Mesenteric fat pad (tissue), 1 donor: ENCODE measurements around the gene NDUFB10. TPM values are rescaled to one million over a fixed set of nuclear protein-coding genes. Genes with fewer than 3 reads are reported as not detected.
A peak's percentile ranks its signal among the peaks of the same experiment; 100 is the strongest.
"Not testable (repeated sequence)": the region's sequence is repeated elsewhere in the genome, so short reads cannot be mapped to it uniquely, and the experiment has no call there.

ENCODE experiments used
- DNase-seq: peaks from one replicate; pipeline ENCODE4 v3.0.0-alpha.2; 2020; ENCODE audit warnings: low spot score
- total RNA-seq: library from RNA; stranded (reverse); fragmentation: NEBNext Ultra II Directional; extraction: Animal tissue kit (Norgen Biotek cat#: 25700); gene quantifications from one replicate; pipeline ENCODE4 v1.2.1, GENCODE V29; 2021
- donor health status: DM: yes; HTN: yes; CAD: no.

NDUFB10 gene
- total RNA-seq, 1 donor from 2014 or later, result 126 TPM

- no peak for DNase-seq
These were observed 35.9 kb upstream of the NDUFB10 start for GRCh38 chr16:1923299-1924034.

DNA sequence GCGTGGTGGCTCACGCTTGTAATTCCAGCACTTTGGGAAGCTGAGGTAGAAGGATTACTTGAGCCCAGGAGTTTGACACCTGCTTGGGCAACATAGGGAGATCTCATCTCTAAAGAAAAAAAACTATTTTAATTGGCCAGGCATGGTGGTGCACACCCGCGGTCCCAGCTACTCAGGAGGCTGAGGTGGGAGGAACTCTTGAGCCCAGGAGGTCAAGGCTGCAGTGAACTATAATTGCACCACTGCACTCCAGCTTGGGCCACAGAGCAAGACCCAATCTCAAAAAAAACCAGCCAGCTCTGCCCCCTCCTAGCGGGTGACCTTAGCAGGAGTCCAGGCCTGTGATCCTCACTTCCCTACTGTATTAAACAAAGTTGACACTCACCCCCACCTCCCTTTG lies 35.2 kb upstream of the NDUFB10 start:
- DNase-seq, result no peak

GRCh38 chr16:1926271-1926670 lies 33.1 kb upstream of the NDUFB10 start:
- DNase-seq, result no peak

DNA sequence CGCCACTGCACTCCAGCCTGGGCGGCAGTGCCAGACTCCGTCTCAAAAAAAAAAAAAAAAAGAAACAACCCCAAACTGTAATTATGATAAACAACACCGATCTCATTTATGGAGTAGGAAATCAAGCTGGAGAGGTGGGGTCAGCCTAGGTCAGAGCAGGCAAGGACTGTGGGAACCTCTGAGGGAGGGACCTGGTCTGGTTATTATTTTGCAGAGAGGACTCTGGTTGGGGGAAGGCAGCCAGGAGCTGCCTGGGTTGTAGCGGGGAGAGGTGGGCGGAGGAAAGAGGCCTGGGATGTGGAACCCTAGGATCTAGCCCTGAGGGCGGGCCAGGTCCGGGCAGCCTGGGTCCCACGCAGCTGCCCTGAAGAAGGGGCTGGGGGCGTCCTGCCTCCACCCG lies 30.2 kb upstream of the NDUFB10 start:
- no peak for DNase-seq

DNA sequence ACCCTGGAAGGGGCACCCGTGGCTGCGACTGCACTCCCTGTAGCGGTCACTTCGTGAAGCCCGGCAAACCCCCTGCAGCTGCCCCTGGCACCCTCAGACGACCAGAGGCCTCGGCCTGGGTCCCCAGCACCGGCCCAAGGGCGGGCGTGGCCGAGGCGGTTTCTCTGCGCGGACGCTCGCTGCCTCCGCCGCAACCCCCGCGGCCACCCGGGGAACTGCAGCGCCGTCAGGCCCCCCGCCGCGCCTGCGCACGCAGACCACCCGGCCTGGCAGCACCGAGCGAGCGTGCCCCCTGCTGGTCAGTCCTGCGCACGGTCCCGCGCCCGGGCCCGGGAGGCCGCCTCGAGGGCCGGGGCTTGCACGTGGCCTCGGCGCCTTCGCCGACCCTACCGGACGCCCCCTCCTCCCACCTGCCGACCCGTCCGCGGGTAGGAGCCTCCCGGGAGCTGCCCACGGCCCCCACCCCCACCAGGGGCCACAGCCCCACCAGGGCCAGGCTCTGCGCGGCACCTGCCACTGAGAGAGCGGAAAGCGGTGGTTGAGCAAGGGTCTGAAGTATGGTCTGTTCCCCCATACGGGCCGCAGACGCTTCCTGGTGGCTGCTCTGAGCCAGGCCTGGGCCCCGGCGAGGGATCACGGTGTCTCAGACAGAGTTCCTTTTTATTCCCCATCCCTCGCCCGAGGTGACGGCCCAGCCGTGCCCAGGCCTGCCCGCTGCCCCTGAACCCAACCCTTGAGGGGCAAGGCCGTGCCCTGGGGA lies 29.6 kb upstream of the NDUFB10 start:
- peak; percentile 98 for DNase-seq

DNA sequence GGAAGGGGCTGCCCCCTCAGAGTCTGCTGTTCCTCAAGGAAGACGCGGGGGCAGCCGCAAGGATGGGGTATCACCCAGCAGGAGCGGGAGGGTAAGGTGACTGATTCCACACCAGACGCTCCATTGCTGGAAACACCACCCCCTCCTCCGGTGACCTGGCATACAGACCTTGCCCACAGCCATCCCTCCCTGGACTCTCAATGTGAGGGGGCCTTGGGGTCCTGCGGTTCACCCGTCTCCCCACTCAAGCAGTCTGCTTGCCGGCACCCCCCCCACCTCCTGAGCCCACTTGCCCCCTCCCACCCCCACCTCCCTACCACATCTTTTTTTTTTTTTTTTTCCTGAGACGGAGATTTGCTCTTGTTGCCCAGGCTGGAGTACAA lies 29.0 kb upstream of the NDUFB10 start:
- no peak for DNase-seq

GRCh38 chr16:1932050-1933028 lies 27.0 kb upstream of the NDUFB10 start:
- DNase-seq, result no peak

DNA sequence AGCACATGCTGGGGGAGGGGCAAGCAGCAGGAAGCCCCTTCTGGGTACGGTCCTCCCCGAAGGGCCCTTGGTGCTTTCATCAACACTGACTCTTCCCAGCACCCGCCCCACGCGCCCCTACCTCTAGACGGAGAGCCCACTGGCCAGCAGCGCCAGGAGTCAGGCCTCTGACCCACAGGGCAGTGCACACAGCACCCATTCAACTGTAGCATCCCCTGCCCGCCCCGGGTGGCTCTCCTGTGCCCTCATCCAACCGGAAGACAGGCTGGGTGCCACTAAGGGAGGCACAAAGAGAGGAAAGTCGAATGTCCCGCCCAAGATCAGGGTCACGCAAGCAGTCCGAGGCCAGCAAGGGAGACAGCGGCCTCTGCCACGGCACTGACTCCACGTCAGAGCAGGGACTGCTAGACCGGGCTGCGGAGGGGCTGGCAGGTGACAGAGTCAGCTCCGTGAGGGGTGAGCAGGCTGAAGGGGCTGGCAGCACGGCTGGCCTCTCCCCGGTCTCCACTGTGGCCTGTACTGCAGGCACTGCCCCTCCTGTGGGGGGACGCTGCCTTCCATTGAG lies 26.2 kb upstream of the NDUFB10 start:
- no peak for DNase-seq

DNA sequence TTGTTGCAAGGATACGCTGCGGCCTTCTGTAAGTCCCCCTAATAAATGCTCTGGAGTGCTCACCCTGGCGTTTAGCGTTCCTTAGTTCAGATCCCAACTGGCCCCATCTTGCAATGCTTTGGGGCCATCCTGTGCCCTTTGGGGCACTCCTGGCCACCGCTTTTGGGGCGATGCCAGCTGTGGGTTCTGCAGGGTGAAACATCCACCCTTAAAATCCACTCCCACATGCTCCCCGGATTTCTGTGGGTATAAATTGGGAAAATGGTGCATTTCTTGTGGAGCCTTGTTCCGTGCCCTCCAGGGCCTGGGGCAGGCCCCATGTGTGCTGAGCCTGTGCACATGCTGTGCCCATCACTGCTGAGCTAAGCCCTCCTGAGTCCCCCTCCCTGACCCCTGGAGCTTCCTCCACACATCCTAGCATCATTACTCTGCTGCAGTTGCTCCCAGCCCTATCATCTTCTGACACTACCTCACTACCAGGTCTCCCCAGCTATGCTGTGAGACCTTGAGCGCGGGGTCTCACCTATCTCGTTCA lies 22.3 kb upstream of the NDUFB10 start:
- no peak for DNase-seq

GRCh38 chr16:1938316-1938715 lies 21.0 kb upstream of the NDUFB10 start:
- no peak for DNase-seq

GRCh38 chr16:1938910-1939309 lies 20.4 kb upstream of the NDUFB10 start:
- no peak for DNase-seq

DNA sequence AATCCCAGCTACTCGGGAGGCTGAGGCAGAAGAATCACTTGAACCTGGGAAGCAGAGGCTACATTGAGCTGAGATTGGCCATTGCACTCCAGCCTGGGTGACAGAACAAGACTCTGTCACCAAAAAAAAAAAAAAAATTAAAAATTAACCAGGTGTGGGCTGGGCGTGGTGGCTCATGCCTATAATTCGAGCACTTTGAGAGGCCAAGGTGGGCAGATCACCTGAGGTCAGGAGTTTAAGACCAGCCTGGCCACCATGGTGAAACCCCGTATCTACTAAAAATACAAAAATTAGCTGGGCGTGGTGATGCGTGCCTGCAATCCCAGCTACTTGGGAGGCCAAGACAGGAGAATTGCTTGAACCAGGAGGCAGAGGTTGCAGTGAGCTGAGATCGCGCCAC lies 19.5 kb upstream of the NDUFB10 start:
- not testable (repeated sequence) for DNase-seq

DNA sequence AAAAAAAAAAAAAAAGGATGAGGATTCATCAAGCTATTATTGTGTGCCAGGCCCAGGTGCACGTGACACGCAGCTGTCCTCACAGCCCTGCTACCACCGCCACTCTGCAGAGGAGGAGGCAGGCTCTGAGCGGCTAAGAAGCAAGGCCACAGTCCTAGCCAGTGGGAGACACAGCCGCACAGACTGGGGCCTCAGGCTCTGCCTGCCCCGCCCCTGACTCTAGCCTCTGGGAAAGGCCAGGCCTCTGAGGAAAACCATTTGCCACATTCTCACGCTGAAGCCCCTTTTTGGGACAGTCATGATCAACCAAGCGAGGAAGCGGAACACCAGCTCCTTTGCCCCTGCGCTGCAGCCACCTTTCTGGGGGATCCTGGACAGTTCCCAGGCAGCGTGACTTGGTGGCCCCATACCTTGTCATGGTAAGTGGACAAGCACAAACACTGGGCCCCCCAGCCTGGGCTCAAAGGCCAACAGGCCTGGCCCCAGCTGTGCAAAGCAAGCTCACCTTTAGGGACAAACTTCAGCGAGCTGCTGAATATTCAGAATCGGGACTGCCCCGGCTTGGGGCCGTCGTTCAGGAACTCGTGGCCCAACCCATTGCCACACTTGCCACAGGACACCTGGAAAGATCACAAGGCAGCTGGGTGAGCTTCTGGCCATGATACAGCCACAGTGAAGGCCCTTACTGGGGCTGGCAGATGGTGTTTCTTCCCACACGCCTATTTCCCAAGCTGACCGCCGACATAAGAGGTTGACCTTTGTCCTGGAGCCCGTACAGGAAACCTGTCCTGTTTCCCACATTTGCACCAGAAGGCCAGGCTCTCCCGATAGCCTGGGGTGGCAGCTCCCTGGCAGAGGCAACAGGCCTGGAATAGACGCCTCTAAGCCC lies 18.8 kb upstream of the NDUFB10 start:
- DNase-seq, result no peak

GRCh38 chr16:1941162-1942046 lies 17.9 kb upstream of the NDUFB10 start:
- DNase-seq, result no peak

DNA sequence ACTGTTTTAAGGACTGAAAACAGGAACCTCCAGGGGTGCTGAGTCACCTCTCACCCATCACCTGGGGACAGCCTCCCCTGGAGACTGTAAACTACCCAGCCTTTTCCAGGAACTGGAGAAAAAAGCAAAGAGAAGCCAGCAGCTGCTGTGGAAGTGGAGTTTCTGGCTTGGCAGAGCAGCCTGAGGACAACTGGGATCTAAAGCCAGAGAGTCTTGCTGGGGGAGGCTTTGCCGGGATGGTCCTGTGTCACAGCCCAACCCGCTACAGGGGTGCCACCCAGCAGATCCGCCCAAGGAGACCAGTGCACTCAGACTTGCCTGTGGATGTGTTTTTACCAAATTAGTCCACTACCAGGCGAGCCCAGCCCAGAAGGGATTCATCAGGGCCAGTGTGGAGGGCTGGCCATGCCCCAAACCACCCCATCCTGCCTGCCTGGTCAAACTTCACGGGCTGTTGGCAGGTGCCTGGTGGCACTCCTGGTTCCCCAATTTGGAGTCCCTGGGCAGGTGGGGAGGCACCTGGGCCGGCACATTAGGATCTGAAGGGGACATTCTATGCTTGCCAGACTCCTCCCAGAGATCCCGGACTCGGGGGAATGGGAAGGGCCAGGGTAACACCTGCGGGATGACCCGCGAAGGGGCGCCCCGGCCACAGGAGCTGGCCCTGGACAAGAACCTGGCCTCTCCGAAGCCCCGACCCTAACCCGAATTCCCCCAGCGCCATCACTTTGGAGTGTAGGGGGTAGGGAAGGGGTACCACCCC lies 17.1 kb upstream of the NDUFB10 start:
- DNase-seq, result no peak

- peak; percentile 100 for DNase-seq
These were observed 16.3 kb upstream of the NDUFB10 start, which contains the start of gene MSRB1 for GRCh38 chr16:1942810-1943726. Gene MSRB1, minus strand, starts transcription at chr16:1943199. Its CDS starts 43 bp downstream, at chr16:1943156.

- no peak for DNase-seq
These were observed 14.6 kb upstream of the NDUFB10 start for GRCh38 chr16:1944612-1945199.
